Midbrain (tissue), 1 donor: ENCODE data around the gene MRPL2.
"Not testable (repeated sequence)": the region's sequence is repeated elsewhere in the genome, so short reads cannot be mapped to it uniquely, and the experiment has no call there.

Source experiments
- DNase-seq: peaks from one replicate; lab custom pipeline; 2025; lab: John Stamatoyannopoulos, UW

The MRPL2 gene

DNA sequence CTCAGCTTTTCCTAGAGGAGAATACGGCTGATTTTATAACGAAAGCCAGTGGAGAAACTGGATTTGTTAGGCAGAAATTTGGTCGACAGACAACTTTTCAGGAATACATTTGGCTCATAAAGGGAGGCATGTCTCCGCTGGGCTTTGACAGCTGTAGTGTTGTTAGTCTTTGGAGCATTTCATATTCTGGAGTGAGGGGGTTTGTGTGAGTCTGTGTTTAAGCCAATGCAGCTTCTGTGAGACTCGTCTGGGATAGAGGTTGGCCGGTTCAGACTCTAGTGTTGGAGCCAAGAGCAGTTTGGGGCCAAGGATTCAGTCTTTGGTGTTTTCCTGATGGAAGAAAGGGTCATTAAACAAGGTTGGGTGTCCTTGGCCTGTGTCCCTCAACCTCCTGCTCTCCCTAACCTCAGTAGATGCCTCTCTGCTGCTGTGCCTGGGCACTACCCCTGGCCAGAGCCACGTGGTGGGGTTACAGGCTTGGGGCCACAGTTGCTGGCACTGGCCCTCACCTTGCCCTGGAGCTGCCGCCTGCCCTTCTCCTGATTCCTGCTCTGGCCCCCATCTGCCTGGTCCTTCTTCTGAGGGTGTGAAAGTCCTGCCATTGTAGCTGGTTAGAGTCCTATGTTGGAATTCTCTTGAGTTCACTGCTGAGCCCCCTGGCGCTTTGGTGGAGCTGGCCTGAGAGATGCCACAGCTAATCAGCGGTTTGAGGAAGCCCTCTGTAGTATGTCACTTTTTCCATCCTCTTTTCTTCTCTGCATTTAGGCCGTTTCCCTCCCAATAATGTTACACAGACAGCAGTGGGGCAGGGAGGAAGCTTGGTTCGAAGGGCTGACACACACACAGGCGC is 23.8 kb upstream of the MRPL2 start:
- DNase-seq: no peak

DNA sequence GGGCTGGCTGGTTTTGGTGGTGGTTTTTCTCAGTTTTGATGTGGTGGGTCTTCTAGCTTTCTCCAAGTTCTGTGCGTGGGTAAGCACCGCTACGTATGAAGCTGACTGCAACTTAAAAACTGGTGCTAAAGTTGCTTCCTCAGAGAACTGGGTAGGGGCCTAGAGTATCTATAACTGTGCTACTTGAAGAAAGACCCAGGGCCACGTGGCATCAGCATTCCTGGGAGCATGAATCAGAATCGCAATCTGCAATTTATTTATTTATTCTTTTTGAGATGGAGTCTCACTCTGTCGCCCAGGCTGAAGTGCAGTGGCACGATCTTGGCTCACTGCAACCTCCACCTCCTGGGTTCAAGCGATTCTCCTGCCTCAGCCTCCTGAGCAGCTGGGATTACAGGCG is 22.7 kb upstream of the MRPL2 start:
- not testable (repeated sequence) for DNase-seq

DNA sequence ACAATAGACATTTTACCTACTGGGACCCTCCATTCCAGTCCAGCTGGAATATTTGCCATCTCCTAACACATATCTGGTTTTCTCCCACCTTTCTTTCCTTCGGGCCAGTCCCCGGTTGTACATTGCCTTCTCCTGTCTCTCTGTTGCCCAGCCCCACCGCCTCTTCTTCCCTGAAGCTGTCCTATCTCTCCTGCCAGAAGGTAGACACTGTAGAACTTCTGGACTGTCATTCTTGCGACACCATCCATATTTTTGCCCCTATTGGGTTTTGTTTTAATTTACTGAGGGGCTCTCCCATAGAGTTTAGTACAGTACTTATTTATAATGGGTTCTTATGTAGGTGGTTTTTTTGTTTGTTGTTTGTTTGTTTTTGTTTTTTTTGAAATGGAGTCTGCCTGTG is 21.8 kb upstream of the MRPL2 start:
- no peak for DNase-seq

DNA sequence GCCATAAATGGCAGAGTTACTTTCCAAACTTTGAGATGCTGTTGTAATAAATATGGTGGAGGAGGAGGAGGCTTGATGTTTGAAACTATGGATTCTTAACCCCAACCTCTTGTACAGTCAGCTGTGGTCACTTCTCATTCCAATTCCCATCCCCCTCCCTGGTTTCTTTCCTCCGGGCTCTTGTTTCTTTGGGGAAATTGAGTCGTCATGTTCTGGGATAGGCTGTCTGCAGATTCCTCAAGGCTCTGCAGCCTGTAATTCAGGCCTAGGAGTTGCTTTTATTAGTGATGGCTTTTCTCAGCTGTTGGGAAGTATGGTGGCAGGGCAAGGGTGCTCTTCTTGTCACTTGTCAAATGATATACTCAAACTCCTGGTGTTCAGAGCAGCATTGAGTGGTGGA is 19.5 kb upstream of the MRPL2 start:
- no peak for DNase-seq

DNA sequence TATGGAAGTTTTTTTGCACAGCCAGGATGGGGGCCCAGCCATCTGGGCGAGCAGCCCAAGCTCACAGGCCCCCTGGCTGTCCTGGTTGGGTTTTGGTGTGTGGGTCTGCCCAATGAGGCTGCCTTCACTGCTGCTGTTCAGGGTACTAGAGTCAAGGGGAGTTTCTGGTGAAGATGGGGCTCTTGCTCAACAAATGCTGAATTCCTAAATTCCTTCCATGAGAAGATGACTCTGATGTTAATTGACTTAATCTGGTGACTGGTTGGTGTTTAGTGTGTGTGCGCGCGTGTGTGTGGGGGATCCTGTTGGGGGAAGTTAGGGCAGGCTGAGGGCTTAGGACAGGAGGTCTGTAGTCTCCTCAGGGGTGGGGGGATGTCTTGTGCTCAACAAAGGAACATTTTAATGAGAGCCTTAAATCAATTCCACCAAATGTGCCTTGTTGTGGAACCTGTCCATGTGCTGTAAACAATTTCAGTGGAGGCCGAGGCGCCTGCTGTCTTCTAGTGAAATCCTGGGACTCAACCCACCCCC is 18.8 kb upstream of the MRPL2 start:
- no peak for DNase-seq

DNA sequence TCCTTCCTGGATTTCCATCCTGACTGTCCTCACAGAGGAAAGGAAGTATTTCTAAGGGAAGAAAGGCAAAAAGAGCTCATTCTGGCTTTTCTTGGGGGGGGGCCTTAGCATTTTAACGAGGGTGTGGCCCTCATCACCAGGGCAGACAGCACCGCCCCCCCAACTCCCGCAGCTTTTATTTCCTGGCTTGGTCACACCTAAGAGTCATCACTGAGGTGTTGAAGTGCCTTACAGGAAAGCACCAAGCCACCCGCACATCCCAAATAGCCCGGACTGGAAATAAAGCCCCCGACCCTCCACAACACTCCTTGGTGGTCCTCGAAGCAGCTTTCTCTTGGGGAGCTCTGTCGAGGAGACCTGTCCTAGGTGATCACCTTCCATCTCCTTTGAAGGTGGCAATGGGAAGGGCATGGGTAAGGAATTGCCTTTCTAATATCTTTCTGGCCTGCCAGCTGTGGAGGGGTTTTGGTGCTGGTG is 18.1 kb upstream of the MRPL2 start:
- DNase-seq: no peak

DNA sequence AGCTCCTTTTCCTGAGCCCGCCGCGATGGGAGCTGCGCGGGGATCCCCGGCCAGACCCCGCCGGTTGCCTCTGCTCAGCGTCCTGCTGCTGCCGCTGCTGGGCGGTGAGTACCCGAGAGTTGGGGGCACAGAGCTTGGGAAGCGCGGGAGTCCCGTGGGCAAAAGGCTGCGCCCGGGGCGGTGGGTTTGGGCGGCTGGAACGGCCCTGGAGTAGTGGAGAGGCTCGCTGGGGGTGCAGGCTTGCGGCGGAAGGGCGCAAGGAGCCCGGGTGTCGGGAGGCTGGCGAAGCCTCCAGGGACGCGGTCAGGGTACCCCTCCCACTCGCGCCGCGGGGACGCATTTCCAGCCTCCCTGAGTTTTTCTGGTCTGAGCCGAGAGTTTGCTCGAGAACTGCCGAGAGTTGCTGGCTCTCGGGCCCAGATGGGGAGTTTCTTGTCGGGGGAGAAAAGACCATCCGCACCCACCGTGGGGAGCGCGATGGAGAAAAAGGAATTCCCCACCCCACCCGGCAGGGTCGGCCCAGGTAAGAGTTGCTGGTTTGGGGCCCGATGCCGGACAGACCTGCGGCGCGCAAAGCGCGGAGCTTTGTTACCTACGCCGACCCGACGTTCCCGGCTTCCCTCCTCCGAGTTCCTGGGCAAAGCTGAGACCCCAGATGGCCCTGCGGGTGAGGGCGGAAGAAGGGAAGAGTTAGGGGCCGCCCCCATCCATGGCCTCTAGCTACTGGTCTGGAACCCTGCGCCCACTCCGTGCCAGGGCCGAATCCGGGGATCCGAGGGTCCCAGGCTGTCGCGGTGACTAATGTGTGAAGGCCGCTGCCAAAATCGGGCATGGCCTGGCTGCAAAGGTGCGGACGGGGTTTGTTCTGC is 17.5 kb upstream of the MRPL2 start:
- DNase-seq: no peak

DNA sequence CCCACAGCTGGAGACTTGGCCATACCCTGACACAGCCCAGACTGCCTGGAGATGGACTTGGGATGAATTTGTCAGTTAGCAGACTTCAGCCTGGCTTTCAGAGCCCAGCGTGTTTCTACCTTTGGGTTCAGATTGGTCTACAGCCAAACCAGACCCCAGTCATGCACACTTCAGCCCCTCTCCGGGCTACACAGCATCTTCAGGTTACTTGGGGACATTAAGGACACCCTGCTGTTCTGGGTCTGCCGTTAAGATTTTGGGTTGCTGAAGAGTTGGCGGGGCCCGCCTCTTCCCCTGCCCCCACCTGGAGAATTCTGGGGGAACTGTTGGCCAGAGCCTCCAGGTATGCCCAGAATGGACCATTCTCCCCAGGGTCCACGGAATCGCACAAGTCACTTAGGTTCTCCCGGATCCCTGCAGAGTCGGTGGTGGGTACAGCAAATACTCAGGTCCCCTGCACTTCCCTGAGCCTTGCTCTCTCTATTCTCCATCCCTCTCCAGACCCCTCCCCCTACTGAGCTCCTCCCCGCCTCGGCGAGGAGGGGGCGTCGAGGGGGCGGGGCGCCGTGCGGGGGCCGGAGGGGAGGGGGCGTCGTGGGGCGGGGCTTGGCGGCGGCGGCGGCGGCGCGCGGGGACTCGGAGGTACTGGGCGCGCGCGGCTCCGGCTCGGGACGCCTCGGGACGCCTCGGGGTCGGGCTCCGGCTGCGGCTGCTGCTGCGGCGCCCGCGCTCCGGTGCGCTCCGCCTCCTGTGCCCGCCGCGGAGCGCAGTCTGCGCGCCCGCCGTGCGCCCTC is 16.6 kb upstream of the MRPL2 start, which contains the start of gene PTK7:
TSS of gene PTK7 (plus strand) at position 645 of the 794 bp plus-strand sequence. CDS start 175 bp downstream, outside the sequence.
- no peak for DNase-seq

DNA sequence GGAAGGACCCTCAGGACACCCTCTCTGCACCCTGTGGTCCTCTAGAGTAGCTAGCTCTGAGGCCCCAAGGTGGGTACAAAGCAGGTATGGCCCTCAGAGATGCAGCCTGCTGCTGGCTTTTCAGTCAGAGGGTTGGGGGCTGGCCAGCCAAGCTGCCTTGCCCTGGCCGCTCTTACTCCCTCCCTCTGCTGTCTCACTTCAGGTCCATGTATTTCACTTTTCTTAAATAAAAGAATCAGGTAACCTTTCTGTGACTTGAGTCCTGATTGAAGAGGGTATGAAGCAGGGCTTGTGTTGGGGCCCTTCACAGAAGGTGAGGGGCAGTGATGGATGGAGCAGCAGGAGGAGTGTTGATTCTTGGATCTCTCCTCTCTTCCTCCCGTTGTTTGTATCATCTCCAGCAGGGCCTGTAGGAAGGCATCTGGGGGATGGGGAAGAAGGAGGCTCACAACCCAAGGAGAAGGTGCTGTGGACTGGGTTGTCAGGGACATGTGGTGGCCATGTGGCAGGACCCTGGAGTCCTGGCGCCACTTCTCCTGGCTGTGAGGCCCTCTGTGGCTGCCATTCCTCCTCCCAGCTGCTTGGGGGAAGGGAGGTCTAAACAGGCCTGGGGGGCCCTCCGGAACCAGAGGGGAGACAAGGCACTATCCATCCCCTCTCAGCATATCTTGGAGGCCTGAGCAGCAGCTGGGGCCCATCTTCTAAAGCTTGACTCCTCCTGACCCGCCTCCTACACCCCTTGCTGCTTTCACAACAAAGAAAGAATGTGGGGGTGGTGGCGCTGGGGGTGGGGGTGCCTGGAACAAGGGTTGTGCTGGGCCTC is 15.8 kb upstream of the MRPL2 start:
- DNase-seq: no peak

DNA sequence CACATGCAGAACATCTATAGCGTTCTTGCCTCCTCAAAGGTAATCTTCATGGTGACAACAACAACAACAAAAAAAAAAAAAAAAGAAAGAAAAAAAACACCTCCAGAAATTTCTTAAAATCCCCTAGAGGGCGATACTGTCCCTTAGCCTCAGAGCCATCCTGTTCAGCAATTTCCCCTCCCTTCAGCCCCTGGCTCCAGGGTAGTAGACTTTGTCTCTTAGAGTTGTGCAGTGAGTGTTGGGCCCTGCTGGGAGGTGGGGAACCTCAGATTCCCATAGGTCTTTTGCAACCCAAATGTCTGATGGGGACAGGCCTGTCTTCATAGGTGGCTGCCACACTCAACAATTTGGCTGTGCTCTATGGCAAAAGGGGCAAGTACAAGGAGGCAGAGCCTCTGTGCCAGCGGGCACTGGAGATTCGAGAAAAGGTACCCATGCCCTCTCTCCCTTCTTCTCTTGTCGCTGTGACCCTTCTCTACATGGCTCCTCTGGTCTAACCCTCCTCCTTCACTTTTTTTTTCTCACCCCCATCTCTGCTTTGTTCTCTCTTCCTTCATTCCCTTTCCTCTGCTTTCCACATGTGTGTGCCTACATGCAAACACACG is 10.9 kb upstream of the MRPL2 start:
- DNase-seq: no peak

DNA sequence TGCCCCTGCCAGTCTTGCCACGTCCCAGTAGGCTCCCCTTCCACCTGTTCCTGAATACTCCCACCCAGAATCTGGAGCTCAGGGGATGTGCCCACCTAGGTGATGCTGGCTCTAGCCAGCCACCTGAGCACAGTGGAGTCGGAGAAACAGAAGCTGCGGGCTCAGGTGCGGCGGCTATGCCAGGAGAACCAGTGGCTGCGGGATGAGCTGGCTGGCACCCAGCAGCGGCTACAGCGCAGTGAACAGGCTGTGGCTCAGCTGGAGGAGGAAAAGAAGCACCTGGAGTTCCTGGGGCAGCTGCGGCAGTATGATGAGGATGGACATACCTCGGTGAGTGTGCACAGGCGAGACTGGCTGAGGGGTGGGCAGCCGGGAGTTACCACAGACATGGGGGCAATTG is 3.6 kb upstream of the MRPL2 start:
- DNase-seq: no peak

DNA sequence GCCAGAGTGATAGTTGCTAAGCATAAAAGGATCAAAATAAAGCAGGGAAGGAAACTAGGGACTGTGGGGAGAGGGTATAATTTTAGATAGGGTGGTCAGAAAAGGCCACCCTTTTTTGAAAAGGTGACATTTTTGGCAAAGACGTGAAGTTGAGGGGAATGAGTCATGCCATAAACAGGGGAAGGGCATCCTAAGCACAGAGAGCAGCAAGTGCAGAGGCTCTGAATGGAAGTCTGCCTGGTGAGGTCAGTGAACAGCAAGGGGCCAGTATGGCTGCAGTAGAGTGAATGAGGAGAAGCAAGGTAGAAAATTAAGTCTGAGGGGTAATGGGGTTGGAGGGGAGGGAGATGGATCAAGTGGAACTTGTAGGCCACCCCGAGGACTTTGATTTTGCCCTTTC is 2.6 kb upstream of the MRPL2 start:
- no peak for DNase-seq

DNA sequence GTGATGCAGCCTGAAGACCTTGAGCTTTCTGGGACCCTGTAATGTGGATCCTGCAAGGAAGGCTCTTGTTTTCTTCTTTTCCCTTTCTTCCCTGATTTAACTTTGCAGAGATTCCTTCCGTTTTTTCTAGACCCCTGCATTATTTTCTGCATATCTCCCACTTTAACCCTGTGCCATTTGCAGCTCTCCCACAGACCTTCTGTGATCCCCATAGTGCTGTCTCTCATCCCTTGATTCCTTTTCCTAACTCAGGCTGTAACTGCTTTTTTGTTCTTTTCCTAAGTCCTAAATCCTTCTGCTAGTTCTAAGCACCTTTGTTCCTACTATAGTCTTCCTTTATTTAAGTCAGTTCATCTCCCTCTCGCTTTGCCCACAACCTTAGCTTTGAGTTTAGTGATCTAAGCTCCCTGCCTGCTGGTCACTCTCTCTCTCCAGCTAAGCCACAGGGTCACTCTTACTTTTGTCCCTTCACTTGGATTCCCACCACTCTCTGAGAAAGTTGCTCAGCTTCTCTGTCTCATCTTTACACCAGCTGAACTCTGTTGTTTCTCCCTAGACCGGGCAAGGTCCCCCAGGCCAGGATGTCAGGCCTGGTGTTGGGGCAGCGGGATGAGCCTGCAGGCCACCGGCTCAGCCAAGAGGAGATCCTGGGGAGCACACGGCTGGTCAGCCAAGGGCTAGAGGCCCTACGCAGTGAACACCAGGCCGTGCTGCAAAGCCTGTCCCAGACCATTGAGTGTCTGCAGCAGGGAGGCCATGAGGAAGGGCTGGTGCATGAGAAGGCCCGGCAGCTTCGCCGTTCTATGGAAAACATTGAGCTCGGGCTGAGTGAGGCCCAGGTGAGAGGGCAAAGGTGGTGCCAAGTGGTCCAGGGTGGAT is 1.8 kb upstream of the MRPL2 start:
- no peak for DNase-seq

DNA sequence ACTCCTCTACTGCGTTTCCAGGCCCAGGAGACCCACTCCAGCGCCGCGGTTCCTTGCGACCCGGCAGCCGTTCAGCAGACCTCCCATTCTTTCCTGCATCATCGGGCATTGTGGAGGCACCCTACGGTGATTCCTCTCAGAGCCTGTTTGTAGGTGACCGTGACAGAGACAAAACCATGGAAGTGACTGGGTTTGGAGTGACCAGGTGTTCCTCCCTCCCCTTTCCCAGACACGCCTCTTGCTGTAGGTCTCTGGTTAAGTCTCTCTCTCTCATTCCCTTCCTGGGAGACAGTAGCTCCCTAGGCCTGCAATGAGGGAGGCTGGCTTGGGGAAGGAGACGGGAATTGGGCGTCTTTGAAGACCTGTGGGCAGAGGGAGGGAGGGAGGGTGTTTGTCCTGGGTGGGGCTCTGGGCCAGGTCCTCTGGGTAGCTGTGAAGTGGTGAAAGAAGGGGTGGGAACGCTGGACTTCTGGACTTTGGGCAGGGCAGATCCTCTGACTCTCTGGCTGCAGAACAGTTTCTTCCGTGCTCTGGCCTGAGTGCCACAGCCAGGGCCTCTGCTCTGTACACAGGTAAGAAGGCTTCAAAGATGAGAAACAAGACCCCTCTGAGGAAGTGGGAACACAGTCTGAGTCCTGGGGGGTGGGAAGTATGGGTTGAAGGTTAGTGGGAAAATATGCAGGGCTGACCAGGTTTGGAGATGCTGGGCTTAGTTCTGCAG is 960 bp upstream of the MRPL2 start:
- DNase-seq: no peak

DNA sequence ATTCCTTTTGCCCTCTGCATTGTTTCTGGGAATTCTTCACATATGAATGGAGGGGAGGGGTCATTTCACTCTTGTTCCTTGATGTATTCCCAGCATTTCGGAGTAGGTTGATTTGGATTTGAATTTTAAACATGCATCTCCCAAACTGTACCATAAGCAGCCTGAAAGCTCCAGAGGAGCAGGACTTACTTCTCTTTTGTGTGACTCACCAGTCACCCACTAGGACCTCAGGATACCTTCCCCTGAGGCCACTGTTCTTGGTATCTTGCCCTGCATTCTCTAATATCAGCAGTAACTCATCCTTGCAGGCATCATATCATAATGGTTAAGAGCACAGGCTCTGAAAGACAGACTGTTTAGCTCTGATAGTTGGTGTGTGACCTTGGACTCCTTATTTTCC is 703 bp downstream of the MRPL2 start:
- no peak for DNase-seq

DNA sequence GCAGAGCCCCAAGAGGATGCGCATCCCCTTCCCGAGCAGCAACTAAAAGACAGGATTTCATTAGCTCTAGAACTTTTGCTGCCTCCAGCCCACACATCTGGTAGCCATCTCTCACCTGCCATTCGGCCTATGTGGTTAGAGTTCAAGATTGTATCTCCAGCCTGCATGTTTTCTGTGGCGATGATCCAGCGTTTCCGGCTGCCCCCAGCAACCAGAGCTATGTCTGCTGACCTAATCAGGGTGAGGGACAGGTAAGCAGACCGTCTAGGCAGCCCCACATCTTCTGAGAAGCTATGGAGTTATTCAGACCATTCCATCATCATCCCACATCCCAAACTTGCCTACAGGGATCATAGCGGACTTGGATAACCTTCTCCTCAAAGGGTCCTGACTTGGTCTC is 3.3 kb downstream of the MRPL2 start:
- DNase-seq: no peak

DNA sequence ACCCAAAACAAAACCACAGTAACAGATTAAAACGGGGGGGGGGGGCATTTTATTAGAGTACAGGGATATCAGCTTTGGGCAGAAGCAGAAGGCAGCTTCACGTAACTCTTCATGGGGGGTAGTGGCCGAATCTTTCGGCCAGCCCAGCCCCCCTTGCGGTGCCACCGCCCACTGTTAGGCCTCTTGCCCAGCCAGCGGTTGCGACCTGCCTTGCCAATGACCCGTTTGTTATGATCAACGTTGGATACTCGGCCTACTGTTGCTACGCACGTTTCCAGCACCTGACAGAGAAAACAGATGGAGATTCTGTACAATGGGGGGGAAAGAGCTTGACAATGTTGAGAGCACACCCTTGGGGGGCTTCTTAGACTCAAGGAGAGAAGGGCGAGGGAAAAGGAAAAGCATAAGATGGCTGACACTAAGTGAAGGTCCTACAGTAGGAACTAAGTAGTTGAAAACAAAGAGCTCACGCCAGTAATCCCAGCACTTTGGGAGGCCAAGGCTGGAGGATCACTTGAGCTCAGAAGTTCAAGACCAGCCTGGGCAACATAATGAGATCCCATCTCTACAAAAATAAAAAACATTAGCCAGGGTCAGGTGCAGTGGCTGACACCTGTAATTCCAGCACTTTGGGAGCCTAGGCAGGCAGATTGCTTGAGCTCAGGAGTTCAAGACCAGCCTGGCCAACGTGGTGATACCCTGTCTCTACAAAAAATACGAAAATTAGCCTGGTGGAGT is 4.9 kb downstream of the MRPL2 start:
- no peak for DNase-seq

DNA sequence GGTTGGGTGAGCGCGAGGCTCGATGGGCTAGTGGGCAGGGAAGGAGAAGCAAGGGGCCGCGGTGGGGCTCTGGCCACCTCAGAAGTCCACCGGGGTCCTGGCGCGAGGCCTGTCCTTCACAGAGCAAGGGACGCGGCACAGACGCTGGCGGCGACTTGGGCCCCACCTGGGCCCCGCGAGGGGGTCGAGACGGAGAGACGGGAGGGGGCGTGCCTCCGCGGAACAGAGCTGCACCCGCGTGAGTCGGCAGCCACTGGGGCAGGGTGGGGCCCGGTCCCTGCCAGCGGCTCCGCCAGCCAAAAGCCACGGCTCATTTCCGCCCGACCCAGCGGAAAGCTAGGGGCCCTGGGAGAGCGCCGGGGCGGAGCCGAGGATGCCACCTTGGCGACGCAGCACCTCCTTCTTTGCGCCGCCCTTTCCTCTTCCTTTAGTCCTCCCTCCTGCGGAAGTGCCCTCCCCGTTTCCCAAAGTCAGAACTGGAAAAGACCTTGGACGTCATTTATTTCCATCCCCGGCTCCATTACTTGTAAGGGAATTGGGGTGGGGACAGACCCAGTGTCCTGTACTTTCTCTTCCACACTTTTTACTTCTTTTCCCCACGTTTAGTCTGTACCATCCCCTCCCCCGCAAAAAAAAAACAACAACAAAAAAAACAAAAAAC is 5.6 kb downstream of the MRPL2 start, which contains the start of gene CUL7:
TSS of gene CUL7 (minus strand) at position 307 of the 661 bp plus-strand sequence. CDS start 1,063 bp downstream, outside the sequence.
- peak; percentile 80 for DNase-seq
